ENCODE measurements around the gene DBP.
A peak's percentile ranks its signal among the peaks of the same experiment; 100 is the strongest.
"Not testable (repeated sequence)": the region's sequence is repeated elsewhere in the genome, so short reads cannot be mapped to it uniquely, and the experiment has no call there.

DBP gene, protein sequence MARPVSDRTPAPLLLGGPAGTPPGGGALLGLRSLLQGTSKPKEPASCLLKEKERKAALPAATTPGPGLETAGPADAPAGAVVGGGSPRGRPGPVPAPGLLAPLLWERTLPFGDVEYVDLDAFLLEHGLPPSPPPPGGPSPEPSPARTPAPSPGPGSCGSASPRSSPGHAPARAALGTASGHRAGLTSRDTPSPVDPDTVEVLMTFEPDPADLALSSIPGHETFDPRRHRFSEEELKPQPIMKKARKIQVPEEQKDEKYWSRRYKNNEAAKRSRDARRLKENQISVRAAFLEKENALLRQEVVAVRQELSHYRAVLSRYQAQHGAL

GRCh38 chr19:48636859-48637448 lies at the start of gene DBP:
Gene DBP, minus strand, starts transcription at chr19:48637379. Its CDS starts 385 bp downstream, at chr19:48636994.
- no peak for DNase-seq

GRCh38 chr19:48686637-48687036 lies 49.5 kb upstream of the DBP start:
- not testable (repeated sequence) for DNase-seq

GRCh38 chr19:48686088-48686487 lies 48.9 kb upstream of the DBP start:
- DNase-seq: no peak

DNA sequence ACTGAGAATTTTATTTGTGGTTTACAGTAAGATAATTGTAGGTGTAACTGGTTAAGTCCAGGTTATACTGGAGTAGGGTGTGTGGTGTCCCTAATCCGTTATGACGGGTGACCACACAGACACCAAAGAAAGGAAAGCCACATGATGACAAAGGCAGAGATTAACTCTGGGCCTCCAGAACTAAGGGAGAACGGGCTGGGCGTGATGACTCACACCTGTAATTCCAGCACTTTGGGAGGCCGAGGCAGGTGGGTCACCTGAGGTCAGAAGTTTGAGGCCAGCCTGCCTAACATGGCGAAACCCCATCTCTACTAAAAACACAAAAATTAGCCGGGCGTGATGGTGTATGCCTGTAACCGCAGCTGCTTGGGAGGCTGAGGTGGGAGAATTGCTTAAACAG lies 48.4 kb upstream of the DBP start:
- no peak for DNase-seq

DNA sequence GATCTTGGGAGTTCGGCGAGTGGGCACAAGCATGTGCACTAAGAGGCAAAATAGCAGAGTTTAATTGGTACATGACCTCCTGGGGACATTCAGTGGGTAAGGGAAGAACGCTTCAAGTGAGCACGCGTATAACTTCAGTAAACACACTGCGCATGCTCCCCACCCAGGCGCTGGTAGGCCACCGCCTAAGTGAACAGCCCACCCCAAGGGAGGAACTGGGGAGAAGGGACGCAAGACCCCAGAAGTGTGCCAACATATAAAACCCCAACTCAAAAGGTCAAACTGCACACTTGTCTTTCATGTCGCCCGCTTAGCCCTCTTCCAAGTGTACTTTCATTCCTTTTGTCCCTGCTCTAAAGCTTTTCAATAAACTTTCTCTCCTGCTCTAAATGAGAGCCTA lies 46.2 kb upstream of the DBP start:
- DNase-seq: peak; percentile 24

- no peak for DNase-seq
Observed at GRCh38 chr19:48681127-48681470, 43.9 kb upstream of the DBP start.

- no peak for DNase-seq
Observed at GRCh38 chr19:48680436-48681126, 43.4 kb upstream of the DBP start.

DNA sequence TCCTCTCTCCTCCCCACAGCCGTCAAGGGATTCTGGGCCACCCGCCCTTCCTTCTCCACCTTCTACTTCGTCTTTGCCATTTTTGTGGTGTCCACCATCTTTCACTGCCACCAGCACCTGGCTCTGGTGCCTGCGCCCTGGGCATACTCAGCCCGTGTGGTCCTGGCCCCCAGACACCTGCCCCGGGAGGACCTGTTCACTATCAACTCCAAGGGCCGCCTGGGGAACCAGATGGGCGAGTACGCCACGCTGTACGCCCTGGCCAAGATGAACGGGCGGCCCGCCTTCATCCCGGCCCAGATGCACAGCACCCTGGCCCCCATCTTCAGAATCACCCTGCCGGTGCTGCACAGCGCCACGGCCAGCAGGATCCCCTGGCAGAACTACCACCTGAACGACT lies 42.8 kb upstream of the DBP start:
- not testable (repeated sequence) for DNase-seq

- no peak for DNase-seq
Observed at GRCh38 chr19:48678201-48678600, 41.0 kb upstream of the DBP start.

- DNase-seq: no peak
Observed at GRCh38 chr19:48676887-48677286, 39.7 kb upstream of the DBP start.

GRCh38 chr19:48676487-48676886 lies 39.3 kb upstream of the DBP start:
- no peak for DNase-seq

DNA sequence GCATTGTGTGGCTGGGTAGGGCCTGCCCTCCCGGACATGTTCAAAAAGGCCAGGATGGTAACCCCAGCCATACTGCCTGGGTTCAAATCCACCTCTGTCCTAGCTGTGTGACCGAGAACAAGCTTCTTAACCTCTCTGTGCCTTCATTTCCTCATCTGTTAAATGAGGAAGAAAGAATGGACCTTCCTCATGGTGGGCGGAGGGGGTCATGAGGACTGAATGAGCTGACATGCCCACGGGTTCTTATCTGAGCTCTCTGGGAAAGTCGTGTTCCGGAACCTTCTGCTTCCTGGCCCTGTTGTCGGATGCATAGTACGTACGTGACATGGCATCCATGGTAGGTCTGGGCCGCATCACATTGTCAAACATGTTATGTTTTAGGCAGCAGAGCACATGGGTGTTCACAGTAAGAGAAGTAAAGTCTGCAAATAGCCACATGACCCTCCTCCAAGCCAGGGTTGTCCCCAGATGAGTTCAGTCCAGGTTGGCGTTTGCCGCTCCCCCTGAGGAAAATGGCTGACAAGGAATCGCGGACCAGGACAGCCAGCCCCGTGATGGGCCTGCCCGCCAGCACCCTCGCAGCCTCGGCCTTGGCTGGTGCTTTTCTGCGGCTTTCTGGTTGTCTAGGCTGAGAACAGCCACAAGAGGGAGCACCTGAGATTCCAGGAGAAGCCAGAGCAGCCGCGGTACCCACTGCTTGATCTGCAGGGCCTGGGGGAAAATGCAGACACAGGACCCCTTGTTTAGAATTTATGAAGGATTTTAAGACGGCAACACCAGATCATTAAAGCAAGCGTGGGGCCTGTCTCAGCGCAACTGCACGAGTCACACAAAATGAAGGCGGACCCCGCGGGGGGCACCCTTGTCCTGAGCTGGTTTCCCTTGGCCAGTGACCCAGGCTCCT lies 38.0 kb upstream of the DBP start:
- DNase-seq: peak; percentile 80

GRCh38 chr19:48674216-48674809 lies 37.1 kb upstream of the DBP start:
- DNase-seq: no peak

- no peak for DNase-seq
Observed at GRCh38 chr19:48673436-48674100, 36.4 kb upstream of the DBP start.

- DNase-seq: no peak
Observed at GRCh38 chr19:48672994-48673393, 35.8 kb upstream of the DBP start, which contains the start of gene NTN5. Gene NTN5, minus strand, starts transcription at chr19:48673017. Its CDS starts 2,031 bp downstream, at chr19:48670986.

GRCh38 chr19:48671446-48671995 lies 34.3 kb upstream of the DBP start:
- DNase-seq: no peak

DNA sequence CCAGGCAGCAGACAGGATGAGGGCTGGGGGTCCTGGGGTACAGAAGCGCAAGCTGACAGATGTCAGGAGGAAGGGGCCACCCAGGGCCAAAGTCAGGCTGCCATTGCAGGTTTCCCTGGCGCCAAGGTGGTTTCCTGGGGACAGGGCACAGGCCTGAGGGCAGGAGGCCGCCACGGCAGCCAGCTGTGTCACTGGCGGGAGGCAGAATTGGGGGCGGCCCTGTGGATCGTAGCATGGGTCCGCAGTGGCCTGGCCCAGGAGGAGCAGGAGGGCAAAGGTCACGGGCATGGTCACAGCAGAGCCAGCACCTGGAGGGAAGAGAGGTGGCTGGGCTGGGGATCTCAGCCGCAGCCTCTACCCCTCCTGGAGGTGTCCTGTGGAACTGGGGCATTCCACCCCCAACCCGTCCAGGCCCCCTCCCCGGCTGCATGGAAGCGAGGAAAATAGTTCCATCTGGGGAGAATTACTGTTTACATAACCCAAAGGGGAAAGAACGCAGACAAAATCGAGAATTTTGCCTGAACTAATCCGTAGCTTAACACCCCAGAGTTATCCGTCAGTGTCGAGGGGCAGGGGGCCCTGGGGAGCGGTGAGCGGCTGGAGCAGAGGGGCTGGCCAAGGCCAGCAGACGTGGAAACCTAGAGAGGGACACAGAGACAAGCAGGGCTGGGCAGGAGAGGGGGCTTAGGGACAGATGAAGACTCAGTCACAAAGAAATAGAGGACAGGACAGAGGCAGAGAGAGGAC lies 33.7 kb upstream of the DBP start:
- no peak for DNase-seq

DNA sequence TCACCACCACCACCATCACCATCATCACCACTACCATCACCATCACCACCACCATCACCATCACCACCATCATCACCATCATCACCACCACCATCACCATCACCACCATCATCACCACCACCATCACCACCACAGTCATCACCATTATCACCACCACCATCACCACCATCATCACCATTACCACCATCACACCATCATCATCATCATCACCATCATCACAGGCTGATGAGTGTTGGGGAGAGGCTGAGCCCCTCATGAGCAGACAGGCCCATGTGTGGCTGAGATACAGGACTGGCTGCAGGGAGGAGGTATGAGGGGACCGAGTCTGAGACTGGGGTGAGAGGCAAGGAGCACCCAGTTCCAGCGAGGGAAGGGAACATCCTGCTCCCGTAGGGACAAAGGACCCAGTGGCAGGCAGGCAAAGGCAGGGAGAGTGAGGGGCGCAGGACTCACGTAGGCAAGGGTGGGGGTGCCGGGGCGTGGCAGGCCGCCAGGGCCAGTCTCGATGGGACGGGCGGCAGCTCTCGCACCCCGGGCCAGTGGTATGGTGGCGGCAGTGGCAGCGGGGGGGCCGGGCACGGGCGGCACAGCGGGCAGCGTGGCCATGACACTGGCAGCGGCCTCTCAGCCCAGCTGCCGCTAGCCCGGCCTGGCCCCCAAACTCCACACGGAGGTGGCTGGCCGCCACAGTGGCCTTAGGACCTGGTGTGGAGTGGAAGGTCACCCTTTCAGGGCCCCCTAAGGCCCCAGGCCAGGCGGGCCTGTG lies 32.9 kb upstream of the DBP start:
- DNase-seq: no peak

- DNase-seq: no peak
Observed at GRCh38 chr19:48668761-48669160, 31.6 kb upstream of the DBP start.

DNA sequence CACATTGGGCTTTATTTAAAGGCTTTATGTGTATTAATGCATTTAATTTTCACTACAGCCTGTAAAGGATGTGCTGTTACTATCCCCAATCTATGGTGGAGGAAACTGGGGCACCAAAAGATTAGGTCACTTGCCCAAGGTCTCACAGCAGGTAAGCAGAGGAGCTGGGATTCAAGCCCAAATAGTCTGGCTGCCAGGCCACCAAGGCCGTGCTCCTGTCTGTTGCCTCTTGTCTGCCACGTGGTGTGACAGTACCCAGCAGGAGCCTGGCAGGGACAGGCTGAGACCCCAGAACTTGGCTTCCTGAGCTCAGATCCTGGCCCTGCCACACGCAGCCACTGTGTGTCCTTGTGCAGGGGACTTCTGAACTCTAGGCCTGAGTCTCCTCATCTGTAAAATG lies 31.2 kb upstream of the DBP start:
- no peak for DNase-seq

All from activated CD4-positive, alpha-beta T cell treated with anti-CD3 and anti-CD28 coated beads, Interleukin-2, amount 50 U/mL, for 16 hours (primary cell).